ENCODE results near the gene ANXA1.

- TF ChIP-seq POLR2A (IDR thresholded peaks at IDR 0.05; ENCODE audit: low read depth, low read length) (no peak), MYC (IDR thresholded peaks at IDR 0.05; ENCODE audit: low read depth, low read length) (no peak)
- TF ChIP-seq, protein P1, sequence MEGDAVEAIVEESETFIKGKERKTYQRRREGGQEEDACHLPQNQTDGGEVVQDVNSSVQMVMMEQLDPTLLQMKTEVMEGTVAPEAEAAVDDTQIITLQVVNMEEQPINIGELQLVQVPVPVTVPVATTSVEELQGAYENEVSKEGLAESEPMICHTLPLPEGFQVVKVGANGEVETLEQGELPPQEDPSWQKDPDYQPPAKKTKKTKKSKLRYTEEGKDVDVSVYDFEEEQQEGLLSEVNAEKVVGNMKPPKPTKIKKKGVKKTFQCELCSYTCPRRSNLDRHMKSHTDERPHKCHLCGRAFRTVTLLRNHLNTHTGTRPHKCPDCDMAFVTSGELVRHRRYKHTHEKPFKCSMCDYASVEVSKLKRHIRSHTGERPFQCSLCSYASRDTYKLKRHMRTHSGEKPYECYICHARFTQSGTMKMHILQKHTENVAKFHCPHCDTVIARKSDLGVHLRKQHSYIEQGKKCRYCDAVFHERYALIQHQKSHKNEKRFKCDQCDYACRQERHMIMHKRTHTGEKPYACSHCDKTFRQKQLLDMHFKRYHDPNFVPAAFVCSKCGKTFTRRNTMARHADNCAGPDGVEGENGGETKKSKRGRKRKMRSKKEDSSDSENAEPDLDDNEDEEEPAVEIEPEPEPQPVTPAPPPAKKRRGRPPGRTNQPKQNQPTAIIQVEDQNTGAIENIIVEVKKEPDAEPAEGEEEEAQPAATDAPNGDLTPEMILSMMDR (IDR thresholded peaks at IDR 0.05; ENCODE audit: extremely low read depth in 1 of 2, insufficient read depth in 1 of 2, low read depth in 1 of 2, low read length in 2 of 2) = no peak
These were observed 5.4 kb upstream of the ANXA1 start for GRCh38 chr9:73146111-73146815.
